Stimulated activated CD4-positive, alpha-beta T cell treated with anti-CD3 and anti-CD28 coated beads, Interleukin-2, amount 100 ng/mL, for 4 hours (primary cell): ENCODE data around the gene ZFY.
"Not testable (repeated sequence)": the region's sequence is repeated elsewhere in the genome, so short reads cannot be mapped to it uniquely, and the experiment has no call there.

Experiments used
- DNase-seq: peaks from one replicate; pipeline ENCODE4 v3.0.0-alpha.2; 2020; ENCODE audit warnings: low read depth

The ZFY gene

GRCh38 chrY:2973110-2973751 is 38.0 kb downstream of the ZFY start:
- no peak for DNase-seq

DNA sequence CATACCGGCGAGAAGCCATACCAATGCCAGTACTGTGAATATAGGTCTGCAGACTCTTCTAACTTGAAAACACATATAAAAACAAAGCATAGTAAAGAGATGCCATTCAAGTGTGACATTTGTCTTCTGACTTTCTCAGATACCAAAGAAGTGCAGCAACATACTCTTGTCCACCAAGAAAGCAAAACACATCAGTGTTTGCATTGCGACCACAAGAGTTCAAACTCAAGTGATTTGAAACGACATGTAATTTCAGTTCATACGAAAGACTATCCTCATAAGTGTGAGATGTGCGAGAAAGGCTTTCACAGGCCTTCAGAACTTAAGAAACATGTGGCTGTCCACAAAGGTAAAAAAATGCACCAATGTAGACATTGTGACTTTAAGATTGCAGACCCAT is 44.1 kb downstream of the ZFY start:
- DNase-seq, result no peak

GRCh38 chrY:2984491-2984890 is 49.3 kb downstream of the ZFY start:
- DNase-seq, result no peak

GRCh38 chrY:2987178-2987577 is 52.0 kb downstream of the ZFY start:
- not testable (repeated sequence) for DNase-seq

- not testable (repeated sequence) for DNase-seq
Measured at GRCh38 chrY:2997369-2997768, 62.2 kb downstream of the ZFY start.

DNA sequence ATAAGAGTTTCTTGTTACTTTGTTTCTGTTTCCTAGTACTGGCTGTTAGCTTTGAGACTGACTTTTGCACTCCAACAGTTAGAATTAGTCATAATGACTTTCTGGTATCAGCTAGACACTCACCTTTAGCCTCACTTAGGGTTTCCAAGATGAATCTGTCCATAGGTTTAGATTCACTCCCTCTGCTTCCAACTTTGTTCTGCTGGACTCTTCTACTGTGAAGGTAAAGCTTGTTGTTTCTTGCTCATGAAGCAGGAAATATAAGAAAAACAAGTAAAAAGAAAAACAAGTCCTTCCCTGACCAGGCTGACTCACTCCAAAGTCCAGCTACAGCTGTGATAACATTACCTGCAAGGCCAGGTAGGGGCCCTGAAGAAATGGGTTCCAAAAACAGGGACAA is 67.0 kb downstream of the ZFY start:
- no peak for DNase-seq

- DNase-seq, result no peak
Measured at GRCh38 chrY:3002680-3003515, 67.7 kb downstream of the ZFY start.

GRCh38 chrY:3003516-3003830 is 68.3 kb downstream of the ZFY start:
- DNase-seq, result no peak

DNA sequence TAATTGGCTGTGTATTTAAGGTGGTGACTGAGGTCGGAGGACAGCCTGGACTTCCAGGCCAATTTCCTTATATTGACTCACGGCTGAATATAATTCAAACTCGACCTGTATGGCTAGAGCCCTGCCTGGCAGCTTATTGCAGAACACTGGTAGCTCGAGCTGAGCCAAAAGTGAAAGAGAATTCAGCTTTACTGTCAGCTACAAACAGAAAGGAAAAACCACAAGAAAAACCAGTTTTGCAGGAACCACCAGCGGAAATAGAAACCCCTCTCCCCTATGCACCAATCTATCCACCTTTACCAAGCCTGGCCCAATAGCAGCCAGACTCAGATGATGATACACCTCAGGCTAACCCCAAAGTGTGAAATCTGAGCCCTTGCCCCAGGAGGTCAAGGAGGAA is 68.7 kb downstream of the ZFY start:
- DNase-seq, result peak; percentile 3

DNA sequence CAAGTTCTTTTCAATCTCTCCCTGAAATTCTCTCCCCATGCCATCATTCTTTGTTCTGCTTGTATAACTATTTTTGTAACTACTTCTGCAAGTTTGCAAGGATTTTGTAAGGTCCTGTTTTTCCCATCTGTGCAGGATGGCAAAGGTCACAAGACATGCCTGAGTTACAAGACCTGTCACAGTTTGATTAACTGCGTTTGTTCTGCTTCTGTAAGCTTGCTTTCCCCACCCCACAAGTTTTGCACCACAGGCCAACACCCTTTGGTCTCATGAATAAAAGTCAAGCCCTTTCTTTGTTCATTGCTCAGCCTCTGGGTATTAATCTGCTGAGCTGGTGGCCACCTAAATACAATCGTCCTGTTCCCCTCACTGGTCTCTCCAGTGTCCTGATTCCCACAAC is 70.8 kb downstream of the ZFY start:
- DNase-seq, result not testable (repeated sequence)

DNA sequence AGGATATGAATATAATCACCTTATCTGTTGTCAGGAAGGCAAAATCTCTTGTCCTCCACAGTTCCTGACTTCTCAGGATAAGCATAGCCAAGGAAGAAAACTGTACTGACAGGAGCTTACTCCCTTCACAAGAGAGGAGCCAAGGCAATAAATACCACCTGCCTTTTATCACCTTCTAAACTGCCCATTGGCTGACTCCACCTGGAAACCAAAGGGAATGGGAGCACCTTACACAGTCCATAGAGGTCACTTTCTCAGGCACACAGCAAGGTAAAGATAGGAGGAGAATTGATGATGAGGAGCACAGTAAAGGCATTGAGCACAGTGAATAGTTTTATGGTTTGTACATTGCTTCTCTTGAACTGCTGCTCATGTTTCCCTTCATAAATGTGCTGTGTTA is 72.8 kb downstream of the ZFY start:
- DNase-seq, result no peak

- no peak for DNase-seq
Measured at GRCh38 chrY:3012226-3012625, 77.0 kb downstream of the ZFY start.

- DNase-seq, result no peak
Measured at GRCh38 chrY:3016594-3016993, 81.4 kb downstream of the ZFY start.

- no peak for DNase-seq
Measured at GRCh38 chrY:3018546-3018945, 83.4 kb downstream of the ZFY start.

DNA sequence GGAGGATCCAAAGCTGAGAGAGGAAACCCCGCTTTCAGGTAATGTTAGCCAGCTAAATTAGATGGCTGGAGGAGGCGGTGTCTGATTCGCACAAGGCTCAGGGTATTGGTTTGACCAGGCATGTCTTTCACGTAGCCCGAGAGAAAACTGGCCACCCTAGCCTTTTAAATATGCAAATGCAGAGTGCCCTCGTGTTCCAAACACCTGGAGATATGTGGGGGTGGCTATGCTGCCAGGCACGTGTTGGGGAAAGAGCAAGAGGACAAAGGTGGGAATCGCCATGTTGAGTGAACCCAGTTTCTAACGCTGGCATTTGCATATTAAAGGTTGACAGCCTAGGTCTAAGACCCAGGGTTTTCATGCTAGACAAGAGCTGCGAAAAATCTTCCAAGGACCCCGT is 84.4 kb downstream of the ZFY start:
- DNase-seq, result no peak

GRCh38 chrY:3021176-3021575 is 86.0 kb downstream of the ZFY start:
- DNase-seq, result no peak

- DNase-seq, result no peak
Measured at GRCh38 chrY:3023606-3024005, 88.4 kb downstream of the ZFY start.

GRCh38 chrY:3025357-3025756 is 90.2 kb downstream of the ZFY start:
- no peak for DNase-seq
